HL-60/S4 treated with phorbol 12-myristate 13-acetate at 8.2 ng/mL for 4 days and 3 days (cell line): ENCODE data around the gene LIX1L.

Experiments used
- in situ Hi-C: fragments of 300-500 bp; cut with MboI; formaldehyde crosslinking; loops from 2 replicates; pipeline ENCODE4 v1.15.0; 2022; ENCODE audit warnings: low sequenced_read_pairs

The LIX1L gene

GRCh38 chr1:145963265-145964019, 5.6 kb upstream of the LIX1L start:
- in situ Hi-C loops = no loop called here

DNA sequence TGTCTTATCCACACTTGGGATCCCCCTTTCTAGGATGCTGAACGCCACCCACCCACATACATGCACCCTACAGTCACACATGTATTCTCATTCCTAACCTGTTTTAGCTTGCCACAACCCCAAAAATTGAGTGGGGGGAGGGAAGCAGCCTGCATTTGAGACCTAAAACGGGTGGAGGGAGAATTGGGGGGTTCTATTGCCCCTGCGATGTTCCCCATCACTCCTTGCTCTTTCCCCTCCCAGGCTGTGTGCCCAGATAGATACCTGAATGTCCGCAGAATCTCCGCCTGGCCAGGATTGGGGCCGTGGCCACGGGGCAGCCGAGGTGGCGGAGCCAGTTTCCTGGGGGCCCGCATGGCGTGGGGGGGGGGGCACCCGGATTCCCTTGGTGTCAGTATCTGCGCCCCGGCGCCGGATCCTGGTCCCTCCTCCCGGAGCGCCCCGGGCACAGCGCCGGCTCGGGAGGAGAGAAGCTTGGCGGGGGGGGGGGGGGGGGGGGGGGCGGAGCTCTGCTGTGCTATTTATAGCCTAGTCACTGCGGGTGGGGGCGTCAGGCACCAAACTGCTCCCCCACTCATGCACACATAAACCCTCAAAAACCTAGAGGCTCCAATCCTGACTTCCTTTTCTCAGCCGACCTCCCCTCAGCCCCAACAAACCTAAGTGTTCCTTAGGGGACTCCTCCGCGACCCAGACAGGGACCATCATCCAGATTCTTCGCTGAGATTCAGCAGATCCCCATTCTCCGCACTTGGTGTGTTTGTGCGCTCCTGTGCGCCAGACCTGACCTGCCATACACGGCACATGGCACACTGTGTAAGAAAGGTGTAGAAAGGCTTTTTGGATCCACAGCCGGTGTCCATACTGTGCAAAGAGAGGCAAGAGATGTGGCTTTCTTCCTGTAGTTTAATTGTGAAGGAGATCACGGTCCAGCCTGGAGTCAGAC, 4.6 kb upstream of the LIX1L start:
- in situ Hi-C loops = no loop called here

GRCh38 chr1:145961425-145962156, 3.8 kb upstream of the LIX1L start:
- in situ Hi-C loops = no loop called here

GRCh38 chr1:145961109-145961424, 3.2 kb upstream of the LIX1L start:
- in situ Hi-C loops = no loop called here

GRCh38 chr1:145960468-145961108, 2.8 kb upstream of the LIX1L start:
- in situ Hi-C loops = no loop called here

DNA sequence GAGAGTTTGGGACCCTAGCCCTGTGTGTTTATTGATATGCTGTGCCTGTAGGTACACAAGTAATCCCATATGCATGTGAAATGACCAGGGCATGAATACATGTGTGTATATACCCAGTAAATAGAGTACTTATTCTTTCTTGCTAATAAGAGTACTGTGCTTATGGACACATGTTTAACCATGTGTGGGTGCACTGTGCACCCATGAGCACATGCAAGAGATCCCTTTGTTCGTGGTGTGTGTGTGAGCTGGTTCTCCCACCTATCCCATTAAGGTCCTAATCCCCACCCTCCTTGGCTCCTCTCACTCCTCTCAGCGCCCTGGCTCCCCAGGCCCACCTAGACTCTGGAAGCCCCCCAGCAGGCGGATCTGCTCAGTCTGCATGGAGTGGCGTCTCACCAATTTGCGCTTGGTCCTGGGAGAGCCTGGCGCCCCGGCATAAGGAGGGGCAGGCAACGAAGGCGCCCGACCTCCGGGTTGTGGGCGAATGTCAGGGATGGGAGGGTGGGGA, 2.2 kb upstream of the LIX1L start:
- in situ Hi-C loops = no loop called here

DNA sequence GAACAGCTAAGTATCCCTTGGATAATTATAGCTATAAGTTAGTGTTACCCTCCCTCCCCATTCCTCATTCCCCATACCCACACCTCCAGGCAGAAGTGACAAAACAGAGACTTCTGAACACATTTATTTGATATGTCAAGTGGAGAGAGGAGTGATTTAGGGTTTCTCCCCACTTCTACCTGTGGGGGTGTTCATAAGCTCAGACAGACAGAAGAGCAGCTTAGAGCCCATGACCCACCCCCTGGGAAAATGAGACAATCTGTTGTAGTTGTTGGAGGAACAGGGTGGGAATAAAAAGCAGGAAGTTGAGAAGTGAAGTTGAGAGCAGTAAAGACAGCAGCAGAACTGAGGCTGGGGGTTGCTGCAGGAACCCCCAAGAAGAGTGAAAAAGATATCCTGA, 1.5 kb upstream of the LIX1L start:
- in situ Hi-C loops = no loop called here

DNA sequence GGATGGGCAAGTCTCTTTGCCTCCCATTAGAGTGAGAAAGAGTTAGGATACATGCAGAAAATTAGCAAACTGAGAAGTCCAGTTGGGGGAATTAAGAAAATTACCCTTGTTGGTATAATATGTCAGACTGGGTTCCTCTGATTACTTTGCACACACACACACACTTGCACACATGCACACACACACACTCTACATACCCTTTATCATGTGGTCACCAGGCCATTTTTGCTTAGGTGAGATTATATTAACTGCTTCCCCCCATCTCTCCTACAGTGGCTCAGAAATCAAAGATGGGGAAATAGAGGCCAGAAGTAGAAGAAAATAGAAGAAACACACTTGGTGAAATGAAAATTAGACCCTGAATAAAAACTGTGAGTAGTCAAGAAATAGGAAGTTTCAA, 917 bp upstream of the LIX1L start:
- in situ Hi-C loops = no loop called here

DNA sequence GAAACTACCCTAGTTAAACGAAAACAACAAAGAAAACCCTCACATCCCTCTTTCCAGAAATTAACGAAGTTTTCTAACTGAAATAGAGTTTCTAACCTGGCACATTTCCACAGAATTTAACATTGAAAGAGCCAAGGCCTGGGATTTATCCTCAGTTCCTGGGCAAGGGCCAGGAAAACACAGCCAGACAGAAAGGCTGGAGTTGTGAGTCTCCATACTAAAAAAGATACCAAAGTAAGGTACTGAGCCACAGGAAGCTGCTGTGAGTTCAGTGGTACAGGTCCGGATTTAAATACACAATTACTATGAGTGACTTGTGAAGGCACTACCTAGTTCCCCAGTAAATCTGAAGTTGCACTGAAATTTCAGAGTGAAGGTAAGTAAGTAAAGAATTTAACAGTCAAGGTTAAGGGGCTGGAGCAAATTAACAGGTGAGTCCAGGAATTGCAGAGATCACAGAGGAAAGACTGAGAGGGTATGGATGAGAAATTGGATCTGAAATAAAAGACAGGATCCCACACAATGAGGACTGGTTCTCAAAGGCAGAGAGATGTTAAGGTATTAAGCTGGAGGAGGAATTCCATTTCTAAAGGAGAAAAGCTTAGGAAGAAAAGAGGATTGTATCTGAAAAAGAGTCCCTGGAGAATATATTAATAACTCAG, 905 bp downstream of the LIX1L start:
- in situ Hi-C loops = no loop called here

DNA sequence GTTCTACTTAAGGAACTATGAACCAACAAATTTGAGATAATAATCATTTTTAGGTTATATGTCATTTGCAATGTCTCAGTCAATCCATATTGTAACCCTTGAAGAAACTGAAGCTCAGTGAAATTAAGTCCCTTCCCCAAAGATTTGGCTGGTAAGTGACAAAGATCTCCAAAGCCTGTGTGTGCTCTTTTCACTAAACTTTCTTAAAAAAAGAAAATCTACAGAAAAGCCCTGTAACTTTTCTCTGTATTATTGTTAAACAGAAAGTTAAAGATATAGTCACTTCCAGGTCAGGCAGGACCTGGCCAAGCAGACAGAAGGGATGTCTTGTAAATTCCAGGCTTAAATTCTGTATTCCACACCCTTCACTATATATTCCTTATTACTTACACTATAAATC, 1.5 kb downstream of the LIX1L start:
- in situ Hi-C loops = no loop called here

DNA sequence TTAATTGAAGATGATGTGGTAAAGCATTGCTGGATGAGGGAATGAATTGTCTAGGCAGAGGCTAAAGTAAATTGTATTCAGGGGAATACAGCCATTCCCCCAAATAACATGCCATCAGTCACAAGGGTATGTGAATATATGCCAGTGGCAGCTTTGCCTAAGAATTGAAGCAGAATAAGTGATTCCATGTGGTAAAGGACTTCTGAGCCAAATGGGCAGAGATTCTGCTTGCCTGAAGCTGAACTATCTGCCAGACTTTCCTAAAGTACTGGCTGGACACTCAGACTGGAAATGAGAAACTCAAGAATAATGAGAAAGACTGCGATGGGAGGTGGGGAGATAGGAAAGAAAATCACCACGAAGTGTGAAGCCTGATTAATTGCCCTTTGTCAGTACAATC, 2.4 kb downstream of the LIX1L start:
- in situ Hi-C loops = no loop called here

GRCh38 chr1:145953861-145954260, 4.0 kb downstream of the LIX1L start:
- in situ Hi-C loops = no loop called here

DNA sequence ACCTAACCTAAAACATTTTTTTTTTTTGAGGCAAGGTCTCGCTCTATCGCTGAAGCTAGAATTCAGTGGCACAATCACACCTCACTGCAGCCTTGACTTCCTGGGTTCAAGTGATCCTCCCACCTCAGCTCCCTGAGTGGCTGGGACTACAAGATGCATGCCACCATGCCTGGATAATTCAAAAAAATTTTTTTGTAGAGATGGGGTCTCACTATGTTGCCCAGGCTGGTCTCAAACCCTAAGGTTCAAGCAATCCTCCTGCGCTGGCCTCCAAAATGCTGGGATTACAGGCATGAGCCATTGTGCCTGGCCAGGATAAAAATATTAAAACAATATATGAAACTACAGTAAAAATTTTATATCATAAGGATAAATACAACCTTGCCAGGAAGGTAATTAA, 4.9 kb downstream of the LIX1L start:
- in situ Hi-C loops = no loop called here

GRCh38 chr1:145951526-145951925, 6.3 kb downstream of the LIX1L start:
- in situ Hi-C loops = no loop called here

- in situ Hi-C loops = no loop called here
These were observed 8.6 kb downstream of the LIX1L start for GRCh38 chr1:145949219-145949618.

- in situ Hi-C loops = no loop called here
These were observed 10.3 kb downstream of the LIX1L start for GRCh38 chr1:145947551-145947950.

GRCh38 chr1:145946477-145946986, 11.3 kb downstream of the LIX1L start:
- in situ Hi-C loops = no loop called here

GRCh38 chr1:145944532-145944931, 13.3 kb downstream of the LIX1L start:
- in situ Hi-C loops = no loop called here

DNA sequence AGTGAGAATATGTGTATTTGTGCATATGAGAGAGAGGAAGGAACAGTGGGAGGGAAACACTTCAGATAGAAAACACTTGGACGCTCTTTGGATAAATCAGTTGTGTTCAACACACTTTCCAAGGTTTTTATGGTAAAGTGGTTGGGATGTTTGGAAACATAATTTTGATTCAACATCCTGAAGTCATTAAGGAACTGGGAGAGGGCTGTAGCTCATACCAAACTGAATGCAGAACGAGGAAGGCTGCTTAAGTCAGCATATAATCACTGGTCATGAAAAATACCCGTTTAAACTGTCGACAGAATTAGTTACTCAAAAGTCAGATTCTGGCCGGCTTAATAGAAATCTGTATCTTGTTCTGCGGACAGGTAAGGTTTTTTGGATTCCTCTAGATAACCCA, 14.9 kb downstream of the LIX1L start:
- in situ Hi-C loops = no loop called here

- in situ Hi-C loops = no loop called here
These were observed 15.4 kb downstream of the LIX1L start for GRCh38 chr1:145942405-145942804.
